ENCODE data around the gene SERGEF. TPM values are rescaled to one million over a fixed set of nuclear protein-coding genes. Genes with fewer than 3 reads are reported as not detected.

SERGEF gene
- total and polyA plus RNA-seq, 10 of the 15 experiments (the other 5 are each of a cell fraction or from before 2014, with no cell fraction given): 14.6 to 27.8 (median 22.4) TPM

DNA sequence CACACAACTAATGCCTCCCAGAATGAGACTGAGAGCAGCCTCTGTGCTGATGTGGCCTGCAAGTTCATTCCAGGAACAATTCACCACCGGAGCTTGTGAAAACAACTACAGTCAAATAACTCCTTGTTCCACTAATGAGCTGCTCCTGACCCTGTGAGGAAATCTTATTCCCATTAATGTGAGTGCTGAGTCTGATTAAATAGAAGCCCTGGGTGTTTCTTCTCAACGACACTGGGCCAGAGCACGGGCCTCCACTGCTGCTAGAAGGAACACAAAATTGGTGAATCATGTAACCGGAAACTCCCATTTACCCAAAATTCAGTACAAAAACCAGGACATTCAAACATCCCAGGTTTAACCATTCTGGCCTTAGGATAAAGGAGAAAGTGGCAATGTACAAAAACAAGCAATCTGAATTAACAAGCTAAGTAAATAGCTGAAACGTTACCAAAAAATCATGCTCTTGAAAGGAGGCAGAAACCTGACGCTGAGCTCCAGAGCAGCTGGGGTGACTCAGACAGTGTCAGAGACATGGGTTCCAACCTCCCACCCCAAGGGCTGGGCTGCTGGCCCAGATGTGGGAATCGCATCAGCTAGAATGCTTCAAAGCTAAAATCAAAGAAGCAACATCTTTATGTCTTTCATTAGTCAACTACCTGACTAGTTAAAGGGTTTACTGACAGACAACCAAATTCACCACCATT is 26.7 kb downstream of the SERGEF start:
- in situ Hi-C loops (cut with MboI) (no loop called here), intact Hi-C loops (cut with micrococcal nuclease; ENCODE audit: unreplicated experiment) (no loop called here)
- DNase-seq (ENCODE audit: low read depth, low spot score) (no peak), ATAC-seq (no peak), FAIRE-seq (no peak)
- no peaks in the 10 kb centered on the region for H3K79me2 ChIP-seq (ENCODE audit: control insufficient read depth, insufficient read depth, low read length)
- ChIA-PET CTCF (interaction anchor here (0.9 to 8.8 kb wide), 8 partner anchors 6 to 389 kb away, joined by 3 to 87 read pairs (median 4); partner anchors contain the start of gene SAAL1), SMC1A (ENCODE audit: uncharacterized antibody, unreplicated experiment) (no interaction called here), POLR2A (no interaction called here), RAD21 (ENCODE audit: unreplicated experiment) (interaction anchor here (3.9 kb wide), 1 partner anchor 255 kb away, joined by 15 read pairs; no protein-coding TSS in a partner anchor)
- no peak overlapping the region for H3K4me3 ChIP-seq
- H3K4me1 ChIP-seq (ENCODE audit: control insufficient read depth, insufficient read depth, low read length): no peaks in the 10 kb centered on the region
- H2AFZ ChIP-seq (ENCODE audit: control insufficient read depth, low read depth, low read length): no peak overlapping the region
- no peaks in the 10 kb centered on the region for H3K9me3 ChIP-seq (replicated peaks; ENCODE audit: control insufficient read depth, insufficient read depth, low read length)
- 81% methylated on average over 7 of the region's 7 CpGs for WGBS (ENCODE audit: insufficient coverage, insufficient replicate concordance, low lambda C conversion rate, missing lambda C conversion rate)
- BruUV-seq (replicated peaks): no TSS peak
- peaks cover 2 to 29% of the 10 kb centered on the region in 2 experiments for H3K36me3 ChIP-seq (ENCODE audit: control insufficient read depth in 2 of 2, insufficient read depth in 2 of 2, low read length in 1 of 2)
- no peak overlapping the region for H3K4me2 ChIP-seq (ENCODE audit: control insufficient read depth, insufficient read depth)
- no peak overlapping the region for H3K27ac ChIP-seq (ENCODE audit: control insufficient read depth, insufficient read depth)
- no peaks in the 10 kb centered on the region for H4K20me1 ChIP-seq (ENCODE audit: control insufficient read depth, insufficient read depth)
- TF ChIP-seq MYB (IDR thresholded peaks at IDR 0.05; ENCODE audit: borderline replicate concordance, low read depth, low read length) (no peak), JUND (IDR thresholded peaks at IDR 0.05; ENCODE audit: low read depth, low read length) (no peak), POLR2AphosphoS2 (IDR thresholded peaks at IDR 0.05; ENCODE audit: low read depth, low read length) (no peak), ATF3 (IDR thresholded peaks at IDR 0.05; ENCODE audit: borderline replicate concordance, extremely low read depth, low read depth, low read length) (no peak), PRDM15 (CRISPR knock-in tag; IDR thresholded peaks at IDR 0.05) (no peak), MAX (IDR thresholded peaks at IDR 0.05; ENCODE audit: low read depth, low read length) (no peak), CBX5 (IDR thresholded peaks at IDR 0.05; ENCODE audit: low read depth) (no peak), SUZ12 (IDR thresholded peaks at IDR 0.05; ENCODE audit: unreplicated experiment) (no peak), SMARCA5 (IDR thresholded peaks at IDR 0.05) (no peak), EGR1 (IDR thresholded peaks at IDR 0.05; ENCODE audit: borderline replicate concordance in 1 of 2, low read depth in 2 of 2, low read length in 2 of 2) (no peak)
- TF ChIP-seq, protein P1, sequence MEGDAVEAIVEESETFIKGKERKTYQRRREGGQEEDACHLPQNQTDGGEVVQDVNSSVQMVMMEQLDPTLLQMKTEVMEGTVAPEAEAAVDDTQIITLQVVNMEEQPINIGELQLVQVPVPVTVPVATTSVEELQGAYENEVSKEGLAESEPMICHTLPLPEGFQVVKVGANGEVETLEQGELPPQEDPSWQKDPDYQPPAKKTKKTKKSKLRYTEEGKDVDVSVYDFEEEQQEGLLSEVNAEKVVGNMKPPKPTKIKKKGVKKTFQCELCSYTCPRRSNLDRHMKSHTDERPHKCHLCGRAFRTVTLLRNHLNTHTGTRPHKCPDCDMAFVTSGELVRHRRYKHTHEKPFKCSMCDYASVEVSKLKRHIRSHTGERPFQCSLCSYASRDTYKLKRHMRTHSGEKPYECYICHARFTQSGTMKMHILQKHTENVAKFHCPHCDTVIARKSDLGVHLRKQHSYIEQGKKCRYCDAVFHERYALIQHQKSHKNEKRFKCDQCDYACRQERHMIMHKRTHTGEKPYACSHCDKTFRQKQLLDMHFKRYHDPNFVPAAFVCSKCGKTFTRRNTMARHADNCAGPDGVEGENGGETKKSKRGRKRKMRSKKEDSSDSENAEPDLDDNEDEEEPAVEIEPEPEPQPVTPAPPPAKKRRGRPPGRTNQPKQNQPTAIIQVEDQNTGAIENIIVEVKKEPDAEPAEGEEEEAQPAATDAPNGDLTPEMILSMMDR (IDR thresholded peaks at IDR 0.05 in 2 of 3, conservative IDR thresholded peaks at IDR 0.05 in 1 of 3; ENCODE audit: control insufficient read depth in 2 of 3, extremely low read depth in 1 of 3, insufficient read depth in 1 of 3, low read depth in 3 of 3, low read length in 3 of 3): no peak
- TF ChIP-seq, protein P2, sequence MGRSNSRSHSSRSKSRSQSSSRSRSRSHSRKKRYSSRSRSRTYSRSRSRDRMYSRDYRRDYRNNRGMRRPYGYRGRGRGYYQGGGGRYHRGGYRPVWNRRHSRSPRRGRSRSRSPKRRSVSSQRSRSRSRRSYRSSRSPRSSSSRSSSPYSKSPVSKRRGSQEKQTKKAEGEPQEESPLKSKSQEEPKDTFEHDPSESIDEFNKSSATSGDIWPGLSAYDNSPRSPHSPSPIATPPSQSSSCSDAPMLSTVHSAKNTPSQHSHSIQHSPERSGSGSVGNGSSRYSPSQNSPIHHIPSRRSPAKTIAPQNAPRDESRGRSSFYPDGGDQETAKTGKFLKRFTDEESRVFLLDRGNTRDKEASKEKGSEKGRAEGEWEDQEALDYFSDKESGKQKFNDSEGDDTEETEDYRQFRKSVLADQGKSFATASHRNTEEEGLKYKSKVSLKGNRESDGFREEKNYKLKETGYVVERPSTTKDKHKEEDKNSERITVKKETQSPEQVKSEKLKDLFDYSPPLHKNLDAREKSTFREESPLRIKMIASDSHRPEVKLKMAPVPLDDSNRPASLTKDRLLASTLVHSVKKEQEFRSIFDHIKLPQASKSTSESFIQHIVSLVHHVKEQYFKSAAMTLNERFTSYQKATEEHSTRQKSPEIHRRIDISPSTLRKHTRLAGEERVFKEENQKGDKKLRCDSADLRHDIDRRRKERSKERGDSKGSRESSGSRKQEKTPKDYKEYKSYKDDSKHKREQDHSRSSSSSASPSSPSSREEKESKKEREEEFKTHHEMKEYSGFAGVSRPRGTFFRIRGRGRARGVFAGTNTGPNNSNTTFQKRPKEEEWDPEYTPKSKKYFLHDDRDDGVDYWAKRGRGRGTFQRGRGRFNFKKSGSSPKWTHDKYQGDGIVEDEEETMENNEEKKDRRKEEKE (IDR thresholded peaks at IDR 0.05): no peak
- no peaks in the 10 kb centered on the region for H3K27me3 ChIP-seq (replicated peaks in 1 of 2; ENCODE audit: control insufficient read depth in 2 of 2, insufficient read depth in 2 of 2, low read length in 1 of 2)
- H3K9ac ChIP-seq (ENCODE audit: control insufficient read depth, insufficient read depth, low read length): no peak overlapping the region
